Neural cell (in vitro differentiated cells): ENCODE results near the gene DBN1. TPM values are rescaled to one million over a fixed set of nuclear protein-coding genes. Genes with fewer than 3 reads are reported as not detected.

Source experiments
- H2AFZ ChIP-seq: fragments of 200-600, 300-800 bp; sonication (generic), shearing (Covaris generic); 2 replicates; pipeline ENCODE4 v1.6.0; 2014; ENCODE audit warnings: low read depth, mild to moderate bottlenecking, antibody characterized with exemption, low read length, moderate library complexity
- H3F3A ChIP-seq: fragments of 200-600 bp; shearing (Covaris generic); 2 replicates; pipeline ENCODE4 v1.6.1; 2016; ENCODE audit warnings: mild to moderate bottlenecking, moderate library complexity, mixed read lengths, antibody characterized with exemption, low read length; ENCODE audit not compliant: insufficient read depth, poor library complexity, severe bottlenecking
- H3K27ac ChIP-seq: fragments of 200-600, 300-800 bp; sonication (generic), shearing (Covaris generic); 2 replicates; pipeline ENCODE4 v1.5.1; 2014; ENCODE audit warnings: mild to moderate bottlenecking, low read length, moderate library complexity
- H3K27me3 ChIP-seq: fragments of 300-800, 200-600 bp; sonication (generic), shearing (Covaris generic); 2 replicates; pipeline ENCODE4 v1.6.0; 2014; ENCODE audit warnings: mild to moderate bottlenecking, low read depth, low read length, moderate library complexity; ENCODE audit not compliant: insufficient read depth
- H3K36me3 ChIP-seq: fragments of 300-800, 200-600 bp; sonication (generic), shearing (Covaris generic); 2 replicates; pipeline ENCODE4 v1.5.1; 2014; ENCODE audit warnings: mild to moderate bottlenecking, antibody characterized with exemption, low read length, moderate library complexity; ENCODE audit not compliant: insufficient read depth
- H3K4me2 ChIP-seq: fragments of 300-800, 200-600 bp; sonication (generic), shearing (Covaris generic); 2 replicates; pipeline ENCODE4 v1.6.0; 2014; ENCODE audit warnings: mild to moderate bottlenecking, low read length
- H3K4me3 ChIP-seq: fragments of 300-800, 200-600 bp; sonication (generic), shearing (Covaris generic); 2 replicates; pipeline ENCODE4 v1.5.1; 2014; ENCODE audit warnings: mild to moderate bottlenecking, low read length, moderate library complexity
- H3K79me2 ChIP-seq: fragments of 200-600 bp; shearing (Covaris generic); replicated peaks from 2 replicates; pipeline ENCODE4 v1.6.0; 2014; ENCODE audit warnings: mild to moderate bottlenecking, low read length, moderate library complexity; ENCODE audit not compliant: insufficient read depth
- H3K9ac ChIP-seq: fragments of 300-800, 200-600 bp; sonication (generic), shearing (Covaris generic); 2 replicates; pipeline ENCODE4 v1.6.1; 2016; ENCODE audit warnings: mild to moderate bottlenecking, low read length, mixed read lengths
- H3K9me2 ChIP-seq: fragments of 200-600 bp; shearing (Covaris generic); 2 replicates; pipeline ENCODE4 v1.6.1; 2016; ENCODE audit warnings: mild to moderate bottlenecking, low read length, mixed read lengths; ENCODE audit not compliant: insufficient read depth
- H3K9me3 ChIP-seq: fragments of 200-600, 300-800 bp; sonication (generic), shearing (Covaris generic); 2 replicates; pipeline ENCODE4 v1.6.1; 2016; ENCODE audit warnings: mild to moderate bottlenecking, mixed run types, low read length, moderate library complexity, mixed read lengths
- H4K20me1 ChIP-seq: fragments of 200-600 bp; shearing (Covaris generic); 2 replicates; pipeline ENCODE4 v1.6.1; 2016; ENCODE audit warnings: mild to moderate bottlenecking, mixed run types; ENCODE audit not compliant: insufficient read depth
- EP300 ChIP-seq: fragments of 450-650 bp; conservative IDR thresholded peaks from 2 replicates; pipeline ENCODE4 v1.6.1; 2014; ENCODE audit warnings: antibody characterized with exemption, mild to moderate bottlenecking, moderate library complexity; ENCODE audit not compliant: poor library complexity, severe bottlenecking
- EZH2 ChIP-seq: fragments of 200-600, 300-800 bp; shearing (Covaris generic), sonication (generic); IDR thresholded peaks from 2 replicates; pipeline ENCODE4 v1.6.1; 2014; ENCODE audit warnings: antibody characterized with exemption, low read length, borderline replicate concordance, mild to moderate bottlenecking; ENCODE audit not compliant: insufficient read depth, poor library complexity, severe bottlenecking
- MXI1 ChIP-seq: fragments of 450-650 bp; conservative IDR thresholded peaks from 2 replicates; pipeline ENCODE4 v1.6.1; 2014; ENCODE audit warnings: antibody characterized with exemption, mild to moderate bottlenecking; ENCODE audit not compliant: poor library complexity, severe bottlenecking
- POLR2AphosphoS5 ChIP-seq: IDR thresholded peaks from 2 replicates; pipeline ENCODE4 v1.6.1; 2012
- RAD21 ChIP-seq: fragments of 450-650 bp; conservative IDR thresholded peaks from 2 replicates; pipeline ENCODE4 v1.6.1; 2014; ENCODE audit warnings: antibody characterized with exemption, mild to moderate bottlenecking, moderate library complexity
- SMC3 ChIP-seq: fragments of 450-650 bp; conservative IDR thresholded peaks from 2 replicates; pipeline ENCODE4 v1.6.1; 2014; ENCODE audit warnings: antibody characterized with exemption, mild to moderate bottlenecking, moderate library complexity; ENCODE audit not compliant: poor library complexity
- TAF1 ChIP-seq: IDR thresholded peaks from 2 replicates; pipeline ENCODE4 v1.6.1; 2012; ENCODE audit warnings: low read depth
- polyA plus RNA-seq: library from polyadenylated mRNA; depleted of rRNA; stranded (reverse); fragments of >200 nt; gene quantifications from 2 replicates; pipeline ENCODE4 v1.2.3, GENCODE V29; 2014
- TF ChIP-seq, protein P1 (sequence below): IDR thresholded peaks from 2 replicates; pipeline ENCODE4 v1.6.1; 2012; ENCODE audit warnings: borderline replicate concordance
- TF ChIP-seq, protein P2 (sequence below): fragments of 450-650 bp; IDR thresholded peaks from 2 replicates; pipeline ENCODE4 v1.5.1; 2014; ENCODE audit warnings: antibody characterized with exemption, mild to moderate bottlenecking, moderate library complexity; ENCODE audit not compliant: poor library complexity, severe bottlenecking

The DBN1 gene
- polyA plus RNA-seq, 1 donor from 2014 or later = 319 TPM

DNA sequence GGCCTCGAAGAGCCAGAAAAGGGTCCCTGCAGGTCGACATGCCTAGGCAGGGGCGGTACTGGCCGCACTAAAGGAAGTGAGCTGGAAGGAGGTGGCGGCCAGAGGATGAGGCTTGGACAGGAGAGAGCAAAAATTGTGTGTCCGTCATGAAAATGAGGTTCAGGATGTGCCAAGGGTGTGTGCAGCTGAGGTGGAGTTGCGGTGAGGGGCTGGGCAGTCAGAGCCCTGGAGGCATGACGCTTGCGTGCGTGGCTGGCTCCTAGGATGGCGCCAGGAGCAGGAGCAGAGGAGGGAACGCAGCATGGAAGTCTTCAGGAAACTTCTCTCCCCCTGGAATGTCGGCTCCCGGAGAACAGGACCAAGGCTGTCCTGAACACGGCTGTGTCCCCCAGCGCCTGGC, 29.5 kb upstream of the DBN1 start:
- Histone ChIP-seq H2AFZ (no peak overlapping the region), H3K27ac (no peak overlapping the region), H3K4me3 (no peak overlapping the region), H4K20me1 (no peaks in the 10 kb centered on the region), H3K27me3 (peaks cover 6% of the 10 kb centered on the region), H3K9ac (no peak overlapping the region), H3K4me2 (no peak overlapping the region), H3K36me3 (no peaks in the 10 kb centered on the region), H3K9me2 (no peaks in the 10 kb centered on the region), H3K79me2 (no peaks in the 10 kb centered on the region), H3F3A (no peaks in the 10 kb centered on the region), H3K9me3 (no peaks in the 10 kb centered on the region)
- TF ChIP-seq, protein P1, sequence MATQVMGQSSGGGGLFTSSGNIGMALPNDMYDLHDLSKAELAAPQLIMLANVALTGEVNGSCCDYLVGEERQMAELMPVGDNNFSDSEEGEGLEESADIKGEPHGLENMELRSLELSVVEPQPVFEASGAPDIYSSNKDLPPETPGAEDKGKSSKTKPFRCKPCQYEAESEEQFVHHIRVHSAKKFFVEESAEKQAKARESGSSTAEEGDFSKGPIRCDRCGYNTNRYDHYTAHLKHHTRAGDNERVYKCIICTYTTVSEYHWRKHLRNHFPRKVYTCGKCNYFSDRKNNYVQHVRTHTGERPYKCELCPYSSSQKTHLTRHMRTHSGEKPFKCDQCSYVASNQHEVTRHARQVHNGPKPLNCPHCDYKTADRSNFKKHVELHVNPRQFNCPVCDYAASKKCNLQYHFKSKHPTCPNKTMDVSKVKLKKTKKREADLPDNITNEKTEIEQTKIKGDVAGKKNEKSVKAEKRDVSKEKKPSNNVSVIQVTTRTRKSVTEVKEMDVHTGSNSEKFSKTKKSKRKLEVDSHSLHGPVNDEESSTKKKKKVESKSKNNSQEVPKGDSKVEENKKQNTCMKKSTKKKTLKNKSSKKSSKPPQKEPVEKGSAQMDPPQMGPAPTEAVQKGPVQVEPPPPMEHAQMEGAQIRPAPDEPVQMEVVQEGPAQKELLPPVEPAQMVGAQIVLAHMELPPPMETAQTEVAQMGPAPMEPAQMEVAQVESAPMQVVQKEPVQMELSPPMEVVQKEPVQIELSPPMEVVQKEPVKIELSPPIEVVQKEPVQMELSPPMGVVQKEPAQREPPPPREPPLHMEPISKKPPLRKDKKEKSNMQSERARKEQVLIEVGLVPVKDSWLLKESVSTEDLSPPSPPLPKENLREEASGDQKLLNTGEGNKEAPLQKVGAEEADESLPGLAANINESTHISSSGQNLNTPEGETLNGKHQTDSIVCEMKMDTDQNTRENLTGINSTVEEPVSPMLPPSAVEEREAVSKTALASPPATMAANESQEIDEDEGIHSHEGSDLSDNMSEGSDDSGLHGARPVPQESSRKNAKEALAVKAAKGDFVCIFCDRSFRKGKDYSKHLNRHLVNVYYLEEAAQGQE = no peak
- TF ChIP-seq, protein P2, sequence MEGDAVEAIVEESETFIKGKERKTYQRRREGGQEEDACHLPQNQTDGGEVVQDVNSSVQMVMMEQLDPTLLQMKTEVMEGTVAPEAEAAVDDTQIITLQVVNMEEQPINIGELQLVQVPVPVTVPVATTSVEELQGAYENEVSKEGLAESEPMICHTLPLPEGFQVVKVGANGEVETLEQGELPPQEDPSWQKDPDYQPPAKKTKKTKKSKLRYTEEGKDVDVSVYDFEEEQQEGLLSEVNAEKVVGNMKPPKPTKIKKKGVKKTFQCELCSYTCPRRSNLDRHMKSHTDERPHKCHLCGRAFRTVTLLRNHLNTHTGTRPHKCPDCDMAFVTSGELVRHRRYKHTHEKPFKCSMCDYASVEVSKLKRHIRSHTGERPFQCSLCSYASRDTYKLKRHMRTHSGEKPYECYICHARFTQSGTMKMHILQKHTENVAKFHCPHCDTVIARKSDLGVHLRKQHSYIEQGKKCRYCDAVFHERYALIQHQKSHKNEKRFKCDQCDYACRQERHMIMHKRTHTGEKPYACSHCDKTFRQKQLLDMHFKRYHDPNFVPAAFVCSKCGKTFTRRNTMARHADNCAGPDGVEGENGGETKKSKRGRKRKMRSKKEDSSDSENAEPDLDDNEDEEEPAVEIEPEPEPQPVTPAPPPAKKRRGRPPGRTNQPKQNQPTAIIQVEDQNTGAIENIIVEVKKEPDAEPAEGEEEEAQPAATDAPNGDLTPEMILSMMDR = no peak
- no peak for TF ChIP-seq SMC3
- TF ChIP-seq TAF1 = no peak
- TF ChIP-seq EZH2 = no peak
- TF ChIP-seq RAD21 = no peak
- no peak for TF ChIP-seq EP300
- TF ChIP-seq MXI1 = no peak
- no peak for TF ChIP-seq POLR2AphosphoS5

- H3K79me2 ChIP-seq = peaks cover 2% of the 10 kb centered on the region
- H3K27me3 ChIP-seq = peaks cover 6% of the 10 kb centered on the region
- no peaks in the 10 kb centered on the region for H3K36me3 ChIP-seq
- no peak overlapping the region for H2AFZ ChIP-seq
- no peaks in the 10 kb centered on the region for H3K9me2 ChIP-seq
- TF ChIP-seq, protein P2 = no peak
- TF ChIP-seq POLR2AphosphoS5 (no peak), MXI1 (no peak)
- no peaks in the 10 kb centered on the region for H4K20me1 ChIP-seq
- H3K9ac ChIP-seq = peak overlapping the region; percentile 40
- no peaks in the 10 kb centered on the region for H3K9me3 ChIP-seq
- no peak overlapping the region for H3K4me3 ChIP-seq
- no peak overlapping the region for H3K4me2 ChIP-seq
- no peaks in the 10 kb centered on the region for H3F3A ChIP-seq
- no peak overlapping the region for H3K27ac ChIP-seq
These were observed 28.6 kb upstream of the DBN1 start for GRCh38 chr5:177501874-177502678.
